Skin of body (tissue), 2 donors: ENCODE measurements around the gene CSPG4. TPM values are rescaled to one million over a fixed set of nuclear protein-coding genes. Genes with fewer than 3 reads are reported as not detected.
"Not testable (repeated sequence)": the region's sequence is repeated elsewhere in the genome, so short reads cannot be mapped to it uniquely, and the experiment has no call there.

Experiments used
- DNase-seq: peaks from one replicate; lab custom pipeline; 2025; lab: John Stamatoyannopoulos, UW
- total RNA-seq: library from RNA; depleted of rRNA; stranded (reverse); fragments of >200 nt; gene quantifications from one replicate; pipeline ENCODE4 v1.2.3, GENCODE V29; 2014

Gene CSPG4
- total RNA-seq, 1 donor from 2014 or later, result 42.2 TPM

DNA sequence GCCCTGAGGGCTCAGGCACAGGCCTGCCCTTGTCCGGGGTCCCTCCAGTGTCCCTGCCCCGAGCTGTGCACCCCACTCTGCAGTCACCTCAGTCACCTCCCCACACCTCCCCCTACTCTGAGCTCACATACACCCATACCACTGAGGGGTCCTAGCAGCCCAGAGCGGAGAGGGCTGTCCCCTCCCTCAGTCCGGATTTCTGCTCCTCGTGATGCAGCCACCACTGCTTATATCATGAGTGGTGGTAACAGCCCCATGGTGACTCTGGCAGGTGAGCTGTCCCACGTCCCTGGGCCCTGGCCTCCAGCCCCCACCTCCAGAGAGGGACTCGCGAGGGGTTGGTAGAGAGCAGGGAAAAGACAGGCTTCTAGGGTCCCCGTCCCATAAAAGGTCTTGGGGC is 8.0 kb downstream of the CSPG4 start:
- DNase-seq, result no peak

DNA sequence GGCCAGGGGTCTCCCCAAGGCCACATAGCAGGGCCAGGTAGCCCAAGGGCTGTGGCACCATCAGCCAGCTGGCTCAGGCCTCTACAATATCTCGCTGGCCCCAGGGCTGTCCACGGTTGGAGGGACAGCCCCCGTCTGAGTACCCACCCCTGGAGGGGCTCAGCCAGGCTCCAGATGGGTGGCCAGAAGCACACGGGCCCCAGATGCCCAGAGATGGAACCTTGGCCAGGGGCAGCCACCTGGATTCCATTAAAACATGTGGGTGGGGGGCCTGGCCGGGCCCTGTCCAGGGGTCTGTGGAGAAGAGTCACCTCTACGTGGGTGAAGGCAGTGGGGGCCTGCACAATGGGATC is 8.4 kb downstream of the CSPG4 start:
- no peak for DNase-seq

DNA sequence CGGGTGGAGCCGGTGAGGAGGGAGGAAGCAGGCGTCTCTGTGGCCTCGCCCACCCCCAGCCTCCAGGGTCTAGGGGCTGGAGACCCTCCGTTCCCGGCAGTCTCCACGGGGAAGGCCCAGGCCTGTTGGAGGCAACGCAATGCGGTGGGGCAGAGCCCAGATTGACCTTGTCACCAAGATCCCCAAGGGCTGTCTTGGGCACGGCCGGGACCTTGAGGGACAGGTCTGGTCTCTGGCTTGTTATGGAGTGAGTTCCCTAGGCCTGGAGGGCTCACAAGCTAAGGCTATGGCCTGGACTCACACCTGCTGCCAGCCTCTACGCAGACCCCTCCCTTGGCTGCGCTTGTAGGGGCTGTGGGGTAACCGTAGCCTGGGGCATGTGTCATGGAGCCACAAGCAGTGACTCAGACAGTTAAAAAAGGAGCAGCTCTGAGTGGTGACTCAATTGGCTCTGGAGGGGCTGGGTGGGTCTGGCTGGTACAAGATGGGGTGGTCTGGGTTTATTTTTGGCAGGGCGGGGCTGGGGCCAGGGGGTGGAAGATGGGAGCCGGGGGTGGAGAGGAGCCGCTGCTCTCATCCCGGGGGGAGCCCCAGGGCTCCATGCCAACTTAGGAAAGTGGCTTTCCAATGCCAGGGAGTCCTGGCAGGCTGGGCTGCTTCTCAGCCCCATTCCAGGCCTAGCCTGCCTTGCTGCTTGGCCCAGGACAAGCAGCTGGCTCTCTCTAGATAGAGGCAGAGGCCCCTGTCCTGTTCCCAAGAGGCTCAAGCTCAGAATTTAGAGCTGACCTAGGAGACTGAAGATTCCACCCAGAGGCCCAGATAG is 9.0 kb downstream of the CSPG4 start:
- DNase-seq, result not testable (repeated sequence)

DNA sequence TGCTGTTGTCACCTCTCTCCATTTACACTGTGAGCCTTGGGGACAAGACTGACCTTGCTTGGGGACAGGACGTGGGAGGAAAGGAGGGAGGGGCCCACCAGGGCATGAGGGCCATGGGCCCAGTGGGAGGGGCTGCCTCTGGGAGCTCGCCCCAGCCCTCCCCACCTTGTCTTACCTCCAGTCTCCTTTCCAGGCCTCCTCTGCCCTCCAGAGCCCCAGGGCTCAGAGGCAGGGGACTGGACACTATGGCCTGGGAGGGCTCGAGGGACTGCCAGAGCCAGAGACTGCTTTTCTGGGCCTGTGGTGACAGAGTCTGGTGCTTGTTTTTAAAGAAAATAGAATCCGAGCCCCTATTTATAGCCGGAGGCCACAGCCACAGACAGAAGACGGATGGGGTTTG is 10.2 kb downstream of the CSPG4 start:
- no peak for DNase-seq

DNA sequence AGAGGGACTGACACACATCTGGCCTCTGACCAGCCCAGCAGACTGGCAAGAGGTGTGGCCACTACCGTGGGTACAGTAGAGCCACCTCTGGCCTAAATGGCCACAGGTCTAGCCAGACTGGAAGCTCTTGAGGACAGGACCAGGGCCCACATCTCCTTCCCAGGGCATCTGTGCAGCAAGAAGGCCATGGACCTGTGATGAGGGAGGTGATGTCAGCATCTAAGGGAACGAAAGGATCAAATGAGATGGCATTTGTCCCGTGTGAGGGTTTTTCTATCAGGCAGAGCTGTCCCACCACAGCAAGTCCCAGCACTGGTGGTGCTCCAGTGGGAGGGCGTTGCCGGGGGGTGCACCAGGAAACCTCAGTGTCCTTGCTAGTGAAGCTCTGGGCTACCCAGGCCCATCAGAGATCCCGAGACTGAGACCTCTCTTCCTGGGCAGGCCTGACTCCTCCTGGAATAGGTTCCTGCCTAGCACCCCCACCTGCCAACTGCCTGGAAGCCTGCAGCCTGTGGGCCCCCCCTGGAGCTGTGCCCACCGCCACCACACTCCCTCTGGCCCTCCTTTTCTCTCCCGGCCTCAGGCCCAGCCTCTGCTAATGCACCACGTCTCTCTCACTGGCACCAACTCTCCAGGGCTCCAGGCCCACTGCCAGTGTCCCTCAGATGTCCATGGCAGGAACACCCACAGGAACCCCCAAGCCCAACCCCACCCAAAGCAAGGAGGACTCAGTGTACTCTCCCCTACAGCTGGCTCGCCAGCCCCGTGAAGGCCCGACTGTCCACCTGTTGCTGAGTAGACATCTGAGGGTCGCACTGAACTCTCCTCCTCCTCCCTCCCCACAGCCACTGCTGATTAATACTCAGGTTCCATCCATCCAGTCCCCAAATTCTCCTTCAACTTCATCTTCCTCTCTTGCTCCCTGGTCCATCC is 11.3 kb downstream of the CSPG4 start:
- DNase-seq, result not testable (repeated sequence)

DNA sequence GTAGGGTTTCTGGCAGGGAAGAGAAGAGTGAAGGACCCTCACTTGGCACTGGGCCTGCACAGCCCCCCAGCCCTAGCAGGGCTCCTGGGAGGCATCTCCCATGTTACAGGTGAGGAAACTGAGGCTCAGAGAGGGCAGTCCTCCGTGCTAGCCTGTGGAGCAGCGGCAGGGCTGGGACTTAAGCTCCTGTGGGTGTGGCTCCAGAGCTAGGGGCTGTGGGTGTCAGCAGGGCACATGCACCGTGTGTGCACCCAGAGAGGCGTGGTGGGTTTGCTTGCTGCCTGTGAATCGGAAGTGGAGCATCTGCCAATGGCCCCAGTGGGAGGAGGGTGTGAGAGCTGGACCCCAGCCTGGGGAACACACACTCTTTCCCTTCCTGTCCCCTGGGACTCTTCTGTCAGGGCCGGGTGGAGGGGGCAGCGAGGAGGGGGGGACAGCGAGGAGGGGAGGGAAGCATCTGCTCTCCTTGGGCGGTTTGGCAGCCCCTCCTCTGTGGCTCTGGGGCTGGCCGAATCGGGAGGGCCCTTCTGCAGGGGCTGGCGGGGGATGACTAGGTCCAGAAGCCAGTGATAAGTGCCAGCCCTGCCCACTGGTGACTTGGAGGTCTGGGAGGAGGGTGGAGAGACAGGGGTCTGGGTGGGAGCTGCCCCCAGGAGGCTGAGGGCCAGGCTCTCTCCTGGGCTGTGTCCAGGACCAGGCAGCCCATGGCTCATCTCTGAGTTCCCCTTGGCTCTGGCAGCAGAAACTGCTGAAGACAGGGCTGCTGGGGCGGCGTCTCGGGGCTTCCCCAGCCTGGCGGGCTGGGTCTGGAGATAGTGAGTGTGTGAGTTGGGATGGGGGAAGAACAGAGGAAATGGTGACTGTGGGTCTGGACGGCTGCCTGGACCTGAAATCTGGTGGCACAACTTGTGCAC is 12.4 kb downstream of the CSPG4 start:
- DNase-seq, result peak; percentile 59

DNA sequence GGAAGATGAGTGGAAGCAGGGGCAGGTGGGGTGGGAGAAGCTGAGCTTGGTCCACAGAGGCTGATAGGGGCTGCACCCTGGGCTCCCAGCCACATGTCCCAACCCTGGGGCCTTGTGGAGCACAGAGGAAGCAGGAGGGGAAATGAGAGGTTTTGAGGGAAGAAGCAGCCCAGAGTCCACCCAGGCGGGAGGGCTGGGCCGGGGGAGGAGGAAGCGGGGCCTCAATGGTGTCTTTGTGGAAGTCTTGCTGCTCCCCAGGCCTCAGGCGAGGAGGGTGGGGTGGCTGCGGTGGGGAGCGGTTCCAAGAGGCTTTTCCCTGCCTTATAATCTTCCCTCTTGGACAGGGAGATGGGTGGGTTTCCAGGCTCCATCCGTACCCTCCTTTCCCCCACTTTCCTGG is 13.1 kb downstream of the CSPG4 start:
- DNase-seq, result peak; percentile 18

DNA sequence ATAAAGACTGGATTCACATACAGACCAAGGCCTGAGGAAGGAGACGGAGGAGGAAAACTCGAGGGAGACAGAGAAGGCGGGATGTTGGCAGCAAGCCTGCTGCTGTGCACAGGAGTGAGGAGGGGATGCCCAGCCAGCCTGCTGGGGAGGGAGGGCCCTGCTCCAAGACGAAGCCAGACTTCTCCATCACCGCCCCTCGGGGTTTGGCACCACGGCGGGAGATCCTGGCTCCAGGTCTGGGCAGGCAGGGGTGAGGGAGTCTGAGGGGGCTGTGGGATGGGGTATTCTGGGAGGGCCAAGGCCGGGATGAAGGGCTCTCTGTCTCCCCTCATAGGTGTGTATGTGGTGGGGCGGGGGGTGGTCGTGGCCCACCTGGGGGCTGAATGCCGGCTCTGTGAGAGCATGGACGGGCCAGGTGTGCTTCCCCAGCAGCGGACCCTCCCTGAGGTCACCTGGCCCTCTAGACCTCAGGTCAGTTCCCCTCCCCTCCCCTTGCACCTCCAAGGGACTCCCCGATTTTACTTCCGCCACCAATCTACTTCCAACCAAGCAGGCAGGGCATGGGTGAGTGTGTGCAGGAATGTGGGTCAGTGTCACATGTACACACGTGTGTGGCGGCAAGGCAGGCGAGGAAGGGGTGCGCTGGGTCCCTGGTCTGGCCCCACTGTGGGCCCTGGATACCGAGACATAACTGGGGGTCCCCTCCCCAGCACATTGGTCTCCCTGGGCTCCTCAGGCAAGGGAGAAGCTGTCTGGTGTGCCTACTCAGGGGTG is 14.5 kb downstream of the CSPG4 start:
- DNase-seq, result not testable (repeated sequence)

DNA sequence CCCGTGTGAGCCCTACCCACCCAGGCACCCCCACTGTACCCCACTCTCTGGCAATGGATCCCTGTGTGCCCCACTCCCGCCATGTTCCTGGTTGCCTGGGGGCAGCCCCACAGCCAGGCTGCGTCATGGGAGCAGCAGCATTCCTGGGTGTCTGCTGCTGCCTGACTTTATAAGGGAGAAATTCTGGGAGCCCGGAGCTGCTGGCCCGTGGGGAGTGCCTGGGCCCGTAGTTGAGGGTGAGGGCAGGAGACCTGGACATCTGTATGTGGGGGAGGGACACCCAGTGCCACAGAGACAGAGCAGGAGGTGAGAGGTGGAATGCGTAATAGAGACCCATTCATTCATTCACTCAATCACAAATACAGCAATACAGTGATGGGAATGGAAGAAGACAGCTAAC is 15.1 kb downstream of the CSPG4 start:
- DNase-seq, result no peak

DNA sequence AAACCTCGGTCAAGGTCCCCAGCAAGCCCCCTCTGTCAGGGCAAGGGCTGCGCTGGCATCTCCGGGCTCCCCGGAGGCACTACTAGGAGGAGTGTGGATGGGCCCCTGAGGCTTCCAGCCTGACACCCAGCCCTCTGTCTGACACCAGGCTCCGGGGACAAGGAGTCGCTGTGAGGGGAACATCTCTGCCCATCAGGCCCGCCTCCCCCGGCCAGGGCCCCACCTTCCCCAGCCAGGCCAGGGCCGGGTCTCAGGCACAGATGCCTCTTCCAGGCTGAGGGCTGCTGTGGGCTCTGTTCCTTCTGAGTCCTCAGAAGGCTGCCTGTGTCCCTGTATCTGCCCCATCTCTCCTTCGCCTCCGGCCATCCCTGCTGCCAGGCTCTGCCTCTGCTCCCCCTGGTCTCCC is 15.8 kb downstream of the CSPG4 start:
- no peak for DNase-seq

DNA sequence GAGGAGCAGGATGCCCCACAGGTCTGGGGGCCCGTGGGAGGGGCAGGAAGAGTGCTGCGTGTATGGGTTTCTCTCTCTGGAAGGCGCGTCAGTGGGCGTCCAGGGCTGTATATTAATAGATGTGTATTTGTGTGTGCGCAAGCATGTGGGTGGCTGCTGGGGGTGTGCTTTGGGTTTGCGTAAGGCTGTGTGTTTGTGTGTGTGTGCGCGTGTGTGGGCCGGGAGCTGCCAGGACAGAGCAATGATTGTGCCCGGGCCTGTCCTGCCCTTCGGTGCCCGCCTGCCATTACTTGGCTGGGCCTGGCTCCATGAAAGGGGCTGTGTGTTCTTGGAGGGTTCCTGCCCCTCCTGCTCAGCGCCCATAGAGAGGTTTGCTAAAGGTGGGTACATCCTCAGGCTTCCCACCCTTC is 16.3 kb downstream of the CSPG4 start:
- DNase-seq, result peak; percentile 19

DNA sequence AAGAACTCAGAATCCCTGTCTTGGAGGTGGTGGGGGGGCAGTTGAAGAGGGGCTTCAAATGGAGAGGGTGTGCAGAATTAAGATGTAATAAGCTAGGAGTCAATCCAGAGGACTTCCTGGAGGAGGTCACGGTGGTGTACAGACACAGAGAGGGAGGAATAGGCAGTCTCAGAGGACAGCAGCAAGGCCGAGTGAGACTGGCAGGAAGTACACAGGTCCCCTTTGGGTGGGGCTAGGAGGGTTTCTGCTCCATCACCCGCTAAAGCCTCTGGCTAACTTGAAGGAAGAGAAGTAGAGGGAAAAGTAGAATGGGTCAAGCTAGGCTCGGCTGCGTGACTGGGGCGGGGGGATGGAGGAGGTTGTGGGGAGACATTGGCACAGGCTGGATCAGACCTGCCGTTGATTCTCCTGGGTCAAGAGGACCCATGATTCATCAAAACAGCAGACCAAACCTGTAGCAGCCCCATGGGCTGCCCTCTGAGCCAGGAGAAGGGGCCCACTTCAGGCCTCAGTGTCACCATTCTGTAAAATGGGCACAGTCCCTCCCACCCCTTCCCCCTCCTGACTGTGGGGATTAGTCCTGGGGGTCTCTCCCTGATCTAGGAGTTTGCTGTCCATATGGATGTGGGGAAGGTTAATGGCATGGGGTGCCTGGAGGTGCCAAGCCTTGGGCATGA is 16.9 kb downstream of the CSPG4 start:
- DNase-seq, result no peak

DNA sequence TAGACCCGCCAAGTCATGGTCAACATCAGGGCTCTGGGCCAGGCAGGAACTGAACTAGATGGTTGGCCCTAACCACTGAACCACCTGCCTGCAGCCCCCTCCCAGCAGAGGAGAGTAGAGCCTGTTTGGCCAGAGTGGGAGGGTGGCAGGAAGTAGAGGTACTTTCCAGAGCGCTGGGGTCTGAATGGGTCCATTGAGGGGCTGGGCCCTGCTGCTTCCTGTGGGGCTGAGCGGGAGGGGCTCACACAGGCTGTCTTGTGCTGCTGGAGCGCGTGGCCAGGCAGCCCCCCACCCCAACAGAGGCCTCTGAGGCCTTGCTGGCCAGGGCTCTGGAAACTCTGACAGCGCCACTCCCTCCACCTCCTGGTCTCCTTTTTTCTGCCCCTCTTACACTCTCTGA is 17.4 kb downstream of the CSPG4 start:
- peak; percentile 37 for DNase-seq

DNA sequence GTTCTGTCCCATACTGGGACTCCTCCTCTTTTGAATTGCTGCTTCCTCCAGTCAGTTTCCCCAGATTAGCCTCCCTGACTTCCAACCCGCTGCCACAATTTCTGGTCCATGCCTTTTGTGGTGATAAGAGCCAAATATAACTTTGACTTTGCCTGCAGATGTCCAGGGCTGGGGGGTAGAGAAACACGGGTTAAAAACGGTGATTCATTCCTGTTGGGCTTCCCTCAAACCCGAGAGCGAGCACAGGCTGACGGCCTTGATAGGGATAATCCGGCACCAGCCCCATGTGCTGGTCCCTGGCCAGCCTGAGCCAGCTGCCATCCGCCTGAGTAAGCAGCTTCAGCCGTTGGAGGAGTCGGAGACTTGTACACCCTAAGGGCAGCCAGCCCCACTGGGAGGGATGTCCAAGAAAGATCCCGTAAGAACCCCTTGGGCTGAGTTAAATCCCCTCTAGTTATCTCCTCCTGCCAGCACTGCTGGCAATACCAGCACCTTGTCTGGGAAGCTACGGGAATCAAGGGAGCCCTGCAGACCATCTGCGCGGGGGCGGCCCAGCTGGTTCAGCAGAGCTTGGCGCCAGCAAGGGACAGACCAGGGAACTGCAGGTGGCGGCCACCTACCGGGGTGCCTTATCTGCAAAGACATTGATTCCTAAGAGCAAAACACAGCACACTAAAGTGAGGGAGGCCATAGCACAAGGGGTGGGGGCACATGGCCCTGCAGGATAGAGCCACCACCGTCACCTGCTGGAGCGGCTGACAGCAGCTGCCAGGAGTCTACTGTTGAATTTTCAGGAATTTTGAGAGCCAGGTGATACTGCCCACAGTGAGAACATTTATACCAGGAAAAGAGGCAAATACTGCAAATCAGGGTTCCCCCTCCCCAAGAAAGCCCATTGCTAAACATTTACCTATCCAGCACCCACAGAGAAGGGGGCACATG is 18.1 kb downstream of the CSPG4 start:
- DNase-seq, result peak; percentile 51

DNA sequence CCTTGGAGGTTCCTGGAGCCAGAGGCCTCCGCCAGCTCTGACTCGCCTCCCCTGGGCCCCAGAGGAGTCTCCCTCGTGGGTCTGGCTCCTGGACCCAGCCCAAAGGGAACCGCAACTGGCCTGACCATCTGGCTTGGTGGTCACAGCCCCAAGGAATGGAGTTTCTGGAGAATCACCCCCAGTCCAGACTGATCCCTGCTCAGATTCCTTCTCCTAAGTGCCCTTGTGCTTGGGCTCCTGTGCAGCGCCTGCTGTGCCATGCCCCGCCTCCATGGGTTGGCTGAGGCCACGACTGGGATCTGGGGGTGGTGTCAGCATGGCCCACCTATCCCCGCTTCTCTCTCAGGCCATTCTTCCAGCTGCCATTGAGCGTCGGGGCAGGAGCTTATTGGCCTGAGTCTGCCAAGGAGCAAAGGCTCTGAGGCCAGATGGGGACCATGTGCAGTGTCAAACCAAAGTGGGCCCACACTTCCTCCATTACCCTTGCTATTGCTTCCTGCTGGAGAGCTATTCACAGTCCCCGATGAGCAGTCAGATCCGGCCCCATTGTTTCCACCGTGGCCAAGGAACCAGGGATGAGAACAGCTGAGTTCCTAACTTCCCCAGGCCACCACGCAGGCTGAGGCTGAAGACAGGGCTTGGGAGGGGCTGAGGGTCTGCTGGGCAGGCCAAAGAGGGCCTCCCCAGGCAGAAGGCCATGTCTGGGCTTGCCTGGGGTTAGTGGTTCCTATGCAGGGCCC is 19.0 kb downstream of the CSPG4 start:
- DNase-seq, result peak; percentile 68

DNA sequence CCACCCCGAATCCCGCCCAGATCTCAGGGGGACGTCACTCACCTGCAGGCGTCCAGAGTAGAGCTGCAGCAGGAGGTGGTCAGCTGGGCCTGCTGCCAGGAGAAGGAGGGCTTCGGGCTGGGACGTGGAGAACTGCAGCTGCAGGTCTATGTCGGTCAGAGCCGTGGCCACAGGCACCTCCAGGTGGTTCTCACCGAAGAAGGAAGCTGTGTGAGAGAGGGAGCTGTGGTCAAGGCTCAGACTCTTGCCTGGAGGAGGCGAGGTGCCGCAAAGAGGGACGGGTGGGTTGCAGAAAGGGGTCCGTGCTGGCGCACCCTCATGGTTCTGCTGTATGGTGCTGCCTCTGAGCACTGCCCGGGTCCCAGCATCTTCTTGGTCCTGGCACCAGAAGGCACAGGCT is 19.6 kb downstream of the CSPG4 start:
- DNase-seq, result not testable (repeated sequence)

DNA sequence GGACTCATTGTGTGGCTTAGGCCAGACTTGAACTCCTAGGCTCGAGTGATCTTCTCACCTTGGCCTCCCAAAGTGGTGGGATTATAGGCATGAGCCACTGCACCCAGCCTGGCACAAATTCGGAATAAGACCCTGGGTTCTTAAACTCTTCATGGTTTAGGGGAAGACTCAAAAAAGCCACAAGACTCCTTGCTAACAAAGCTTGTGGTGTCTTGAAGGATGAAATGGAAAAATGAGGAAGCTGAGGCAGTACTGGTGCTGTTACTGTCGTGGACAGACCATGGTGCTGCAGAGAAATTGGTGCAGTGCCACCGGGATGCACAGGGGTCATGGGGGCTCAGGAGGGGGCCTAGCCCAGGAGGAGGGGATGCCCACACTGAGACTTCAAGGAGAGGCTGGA is 20.3 kb downstream of the CSPG4 start:
- not testable (repeated sequence) for DNase-seq

DNA sequence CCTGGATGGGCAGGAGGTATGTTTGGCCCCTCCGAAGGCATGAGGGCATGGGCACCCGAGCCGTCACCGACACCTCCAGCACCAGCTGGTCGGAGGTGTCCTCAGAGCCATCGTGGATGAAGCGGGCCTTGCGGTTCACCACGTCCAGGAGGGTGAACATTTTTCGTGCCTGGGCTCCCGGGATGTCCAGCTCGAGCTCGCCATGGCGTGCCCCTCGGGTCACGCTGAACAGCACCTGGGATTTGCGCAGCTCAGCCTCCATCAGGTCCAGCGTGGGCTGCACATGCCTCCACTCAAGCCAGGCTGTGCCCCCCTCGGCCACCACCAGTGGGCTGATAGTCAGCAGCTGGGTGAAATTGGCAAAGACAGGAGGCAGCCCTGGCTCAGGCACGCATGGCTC is 23.2 kb downstream of the CSPG4 start:
- DNase-seq, result not testable (repeated sequence)
